OCI-LY7 (cell line): Measurements from ENCODE around the gene ASMTL.

ENCODE experiments used
- EZH2phosphoT487 ChIP-seq: fragments of 200-600 bp; sonication (generic); IDR thresholded peaks from 2 replicates; pipeline ENCODE4 v1.6.1; 2018; ENCODE audit warnings: low read depth, borderline replicate concordance, mild to moderate bottlenecking, mixed run types, antibody characterized with exemption, low read length, moderate library complexity, mixed read lengths
- TF ChIP-seq, protein P1 (sequence below): fragments of 200-600 bp; sonication (generic); conservative IDR thresholded peaks from 2 replicates; pipeline ENCODE4 v1.5.1; 2014; ENCODE audit warnings: mild to moderate bottlenecking, antibody characterized with exemption, low read length, moderate library complexity, mixed read lengths

- TF ChIP-seq, protein P1, sequence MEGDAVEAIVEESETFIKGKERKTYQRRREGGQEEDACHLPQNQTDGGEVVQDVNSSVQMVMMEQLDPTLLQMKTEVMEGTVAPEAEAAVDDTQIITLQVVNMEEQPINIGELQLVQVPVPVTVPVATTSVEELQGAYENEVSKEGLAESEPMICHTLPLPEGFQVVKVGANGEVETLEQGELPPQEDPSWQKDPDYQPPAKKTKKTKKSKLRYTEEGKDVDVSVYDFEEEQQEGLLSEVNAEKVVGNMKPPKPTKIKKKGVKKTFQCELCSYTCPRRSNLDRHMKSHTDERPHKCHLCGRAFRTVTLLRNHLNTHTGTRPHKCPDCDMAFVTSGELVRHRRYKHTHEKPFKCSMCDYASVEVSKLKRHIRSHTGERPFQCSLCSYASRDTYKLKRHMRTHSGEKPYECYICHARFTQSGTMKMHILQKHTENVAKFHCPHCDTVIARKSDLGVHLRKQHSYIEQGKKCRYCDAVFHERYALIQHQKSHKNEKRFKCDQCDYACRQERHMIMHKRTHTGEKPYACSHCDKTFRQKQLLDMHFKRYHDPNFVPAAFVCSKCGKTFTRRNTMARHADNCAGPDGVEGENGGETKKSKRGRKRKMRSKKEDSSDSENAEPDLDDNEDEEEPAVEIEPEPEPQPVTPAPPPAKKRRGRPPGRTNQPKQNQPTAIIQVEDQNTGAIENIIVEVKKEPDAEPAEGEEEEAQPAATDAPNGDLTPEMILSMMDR = no peak
- TF ChIP-seq EZH2phosphoT487 = no peak
These were observed 7.9 kb downstream of the ASMTL start for GRCh38 chrX:1444561-1445500.
